GM18508 (cell line): ENCODE data around the gene TCF12.
"Not testable (repeated sequence)": the region's sequence is repeated elsewhere in the genome, so short reads cannot be mapped to it uniquely, and the experiment has no call there.

ENCODE experiments used
- ATAC-seq: cut with Tn5 transposase; IDR thresholded peaks from one replicate; pipeline ENCODE4 v1.9.1; 2021; ENCODE audit warnings: moderate number of reproducible peaks; ENCODE audit not compliant: insufficient read depth, unreplicated experiment

TCF12 gene

GRCh38 chr15:57082054-57082728 is 163.7 kb downstream of the TCF12 start:
- ATAC-seq = no peak

DNA sequence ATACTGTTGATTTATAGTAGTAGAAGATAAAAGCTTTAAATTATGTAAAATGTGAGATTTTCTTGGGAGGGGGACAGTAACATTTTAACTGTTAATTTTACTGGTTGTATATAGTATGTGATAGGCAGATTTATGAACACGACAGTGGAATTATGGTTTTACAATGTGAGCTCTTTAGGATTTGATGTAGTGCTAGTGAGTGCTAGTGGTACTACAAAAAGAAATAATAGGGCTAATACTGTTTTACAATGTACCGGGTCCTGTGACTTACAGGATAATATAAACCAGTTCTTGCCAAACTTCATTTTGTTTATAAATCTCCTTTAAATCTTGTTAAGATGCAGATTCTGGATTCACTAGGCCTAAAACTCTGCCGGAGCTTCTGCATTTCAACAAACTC is 165.7 kb downstream of the TCF12 start:
- ATAC-seq = no peak

GRCh38 chr15:57085267-57085666 is 166.8 kb downstream of the TCF12 start:
- no peak for ATAC-seq

DNA sequence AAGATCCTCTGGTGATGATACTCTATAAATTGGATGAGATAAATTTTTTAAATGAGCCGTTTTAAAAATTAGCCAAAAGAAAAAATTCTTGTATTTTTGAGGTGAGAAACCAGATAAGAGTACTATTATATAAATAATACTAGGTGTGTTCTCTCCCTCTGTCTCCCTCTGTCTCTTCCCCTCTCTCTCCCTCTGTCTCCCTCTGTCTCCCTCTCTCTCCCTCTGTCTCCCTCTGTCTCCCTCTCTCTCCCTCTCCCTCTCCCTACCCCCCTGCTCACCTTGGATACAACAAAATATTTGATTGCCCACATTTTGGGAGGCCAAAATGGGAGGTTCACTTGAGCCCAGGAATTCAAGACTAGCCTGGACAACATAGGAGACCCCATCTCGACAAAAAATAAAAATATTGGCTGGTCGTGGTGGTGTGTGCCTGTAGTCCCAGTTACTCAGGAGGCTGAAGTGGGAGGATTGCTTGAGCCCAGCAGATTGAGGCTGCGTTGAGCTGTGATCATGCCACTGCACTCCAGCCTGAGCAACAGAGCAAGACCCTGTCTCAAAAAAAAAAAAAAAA is 168.5 kb downstream of the TCF12 start:
- no peak for ATAC-seq

GRCh38 chr15:57089815-57090495 is 171.5 kb downstream of the TCF12 start:
- no peak for ATAC-seq

GRCh38 chr15:57090496-57090859 is 172.0 kb downstream of the TCF12 start:
- ATAC-seq = no peak

DNA sequence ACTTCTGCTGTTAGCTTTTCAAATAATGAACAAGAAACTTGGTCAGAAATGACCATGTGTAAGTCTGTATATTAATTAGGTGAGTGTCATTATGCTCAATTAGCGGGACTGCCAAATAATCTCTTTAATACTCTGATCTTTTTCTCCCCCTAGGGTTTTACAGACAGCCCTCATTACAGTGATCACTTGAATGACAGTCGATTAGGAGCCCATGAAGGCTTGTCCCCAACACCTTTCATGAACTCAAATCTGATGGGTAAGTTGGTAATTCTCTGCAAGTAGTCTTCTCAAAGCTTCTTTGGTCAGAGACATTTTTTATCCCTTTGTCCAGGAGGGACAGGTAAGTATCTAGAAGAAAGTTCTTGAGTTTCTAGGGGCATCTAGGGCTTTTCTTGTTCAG is 173.2 kb downstream of the TCF12 start:
- ATAC-seq = no peak

DNA sequence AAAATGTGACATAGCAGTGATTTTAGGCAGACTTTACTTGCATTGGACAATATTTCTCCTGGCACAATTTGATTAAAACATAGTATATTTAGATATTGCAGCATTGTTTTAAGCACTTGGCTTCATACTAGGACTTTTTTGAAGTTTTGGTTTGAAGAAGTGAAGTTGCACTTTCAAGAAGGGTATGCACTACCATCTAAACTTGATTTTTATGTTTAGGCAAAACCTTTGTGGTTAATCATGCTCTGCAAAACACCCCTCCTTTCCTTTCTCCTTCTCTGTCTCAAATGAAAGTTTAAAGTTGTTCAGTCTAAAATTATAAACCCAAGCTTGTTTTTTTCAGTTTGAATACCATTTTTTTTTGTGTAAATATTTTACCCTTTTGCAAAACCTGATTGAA is 173.8 kb downstream of the TCF12 start:
- no peak for ATAC-seq

DNA sequence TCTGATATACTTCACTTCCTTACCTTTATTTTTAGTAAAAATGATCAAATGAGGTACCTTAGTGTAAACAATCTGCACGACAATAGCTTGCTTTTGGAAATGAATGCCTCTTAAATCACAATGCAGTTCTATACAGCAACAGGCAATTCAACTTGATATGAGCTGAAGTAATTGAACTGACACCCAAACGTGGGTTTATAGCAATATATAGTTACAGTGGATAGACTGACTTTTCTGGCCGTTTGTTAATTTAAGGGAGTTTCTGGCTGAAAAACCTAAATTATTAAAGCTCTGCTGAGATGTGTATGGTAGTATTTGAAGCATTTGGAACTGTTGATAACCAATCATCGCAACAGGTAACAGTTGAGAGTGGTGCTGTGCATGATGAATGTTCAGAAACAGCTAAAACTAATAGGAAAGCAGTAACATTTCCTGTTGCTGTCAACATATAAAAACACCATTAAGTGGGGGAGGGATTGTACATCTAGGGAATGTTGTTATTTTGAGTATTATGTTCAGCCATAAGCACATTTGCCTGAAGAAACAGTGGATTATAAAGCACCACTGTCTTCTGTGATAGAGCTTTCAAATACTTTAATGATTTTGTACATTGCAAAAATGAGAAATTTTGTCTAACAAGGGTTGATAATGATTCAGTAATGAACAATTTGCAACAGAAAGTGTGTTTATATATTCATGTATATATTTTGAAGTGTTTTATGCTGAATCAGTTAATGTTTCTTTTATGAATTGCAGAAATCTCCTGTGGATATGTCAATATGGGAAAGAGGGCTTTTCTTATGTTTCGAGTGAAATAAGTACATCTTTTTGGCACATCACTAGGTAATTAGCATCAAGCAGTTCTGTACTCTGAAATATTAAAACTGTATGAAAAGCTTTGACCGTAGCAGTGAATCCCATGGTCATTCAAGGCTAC is 176.1 kb downstream of the TCF12 start:
- ATAC-seq = no peak

DNA sequence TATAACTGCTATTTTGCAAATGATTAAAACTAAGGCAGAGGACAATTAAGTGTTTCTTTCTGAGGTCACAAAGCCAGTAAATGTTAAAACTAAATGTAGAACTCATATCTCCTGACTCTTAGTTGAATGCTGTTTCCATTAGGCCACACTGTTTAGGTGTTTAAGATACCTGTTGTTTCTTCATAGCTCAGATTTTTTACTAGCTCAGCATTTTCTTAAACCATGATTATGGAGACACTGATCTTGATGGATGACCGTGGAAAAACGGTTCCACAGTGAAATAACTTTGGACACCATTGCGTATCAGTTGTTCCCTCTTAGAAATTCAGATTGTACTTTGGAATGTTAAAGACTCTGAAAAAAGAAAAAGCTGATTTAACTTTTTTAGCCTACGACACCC is 177.5 kb downstream of the TCF12 start:
- ATAC-seq = no peak

DNA sequence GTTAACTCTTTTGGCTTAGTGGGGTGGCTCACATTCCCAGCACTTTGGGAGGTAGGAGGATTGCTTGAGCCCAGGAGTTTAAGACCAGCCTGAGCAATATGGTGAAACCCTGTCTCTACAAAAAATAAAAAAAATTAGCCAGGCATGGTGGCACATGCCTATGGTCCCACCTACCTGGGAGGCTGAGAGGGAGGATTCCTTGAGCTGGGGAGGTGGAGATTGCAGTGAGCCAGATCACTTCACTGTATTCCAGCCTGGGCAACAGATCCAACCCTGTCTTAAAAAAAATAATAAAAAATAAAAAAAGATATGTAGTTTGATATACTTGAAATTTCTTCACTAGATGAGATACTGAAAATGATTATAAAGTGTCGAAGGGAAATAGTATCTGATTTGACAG is 178.8 kb downstream of the TCF12 start:
- ATAC-seq = no peak

GRCh38 chr15:57097919-57098543 is 179.6 kb downstream of the TCF12 start:
- ATAC-seq = not testable (repeated sequence)

- no peak for ATAC-seq
Observed at GRCh38 chr15:57098896-57099295, 180.5 kb downstream of the TCF12 start.

DNA sequence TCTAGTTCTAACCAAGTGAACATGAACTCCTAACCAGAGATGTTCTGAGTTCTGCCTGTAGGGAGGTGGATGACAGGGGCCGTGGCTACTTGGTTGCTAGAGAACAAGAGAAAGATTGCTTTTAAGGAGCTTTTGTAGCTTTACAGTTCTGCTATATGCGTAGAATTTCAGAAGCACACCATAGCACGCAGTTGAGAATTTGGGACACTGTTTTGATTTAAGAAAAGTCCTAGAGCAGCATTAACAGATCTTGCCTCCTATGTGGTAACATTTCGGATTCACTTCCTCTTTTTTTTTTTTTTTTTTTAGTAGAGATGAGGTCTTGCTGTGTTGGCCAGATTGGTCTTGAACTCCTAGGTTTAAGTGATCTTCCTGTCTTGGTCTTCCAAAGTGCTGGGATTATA is 181.7 kb downstream of the TCF12 start:
- ATAC-seq = no peak

DNA sequence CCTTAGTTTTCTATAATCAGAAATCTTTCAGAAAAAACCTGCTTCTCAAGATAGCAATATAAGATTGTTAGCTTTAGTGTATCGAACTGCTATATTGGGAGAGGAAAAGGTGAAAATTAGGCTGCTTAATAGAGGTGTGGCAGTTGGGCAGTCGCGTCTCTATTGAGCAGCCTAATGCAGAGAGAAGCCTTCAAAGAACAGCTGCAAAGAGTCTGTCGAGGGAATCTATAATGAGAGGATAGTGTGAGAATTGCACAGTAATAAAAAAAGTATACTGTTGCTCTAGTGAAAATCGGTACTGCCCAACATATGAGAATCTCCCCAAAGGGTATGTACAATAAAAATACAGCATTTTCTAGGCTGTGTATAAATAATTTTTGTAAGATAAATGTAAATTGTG is 184.4 kb downstream of the TCF12 start:
- ATAC-seq = no peak

- no peak for ATAC-seq
Observed at GRCh38 chr15:57108296-57108695, 189.9 kb downstream of the TCF12 start.

- ATAC-seq = no peak
Observed at GRCh38 chr15:57109005-57109404, 190.6 kb downstream of the TCF12 start.

- ATAC-seq = no peak
Observed at GRCh38 chr15:57111002-57111401, 192.6 kb downstream of the TCF12 start.

DNA sequence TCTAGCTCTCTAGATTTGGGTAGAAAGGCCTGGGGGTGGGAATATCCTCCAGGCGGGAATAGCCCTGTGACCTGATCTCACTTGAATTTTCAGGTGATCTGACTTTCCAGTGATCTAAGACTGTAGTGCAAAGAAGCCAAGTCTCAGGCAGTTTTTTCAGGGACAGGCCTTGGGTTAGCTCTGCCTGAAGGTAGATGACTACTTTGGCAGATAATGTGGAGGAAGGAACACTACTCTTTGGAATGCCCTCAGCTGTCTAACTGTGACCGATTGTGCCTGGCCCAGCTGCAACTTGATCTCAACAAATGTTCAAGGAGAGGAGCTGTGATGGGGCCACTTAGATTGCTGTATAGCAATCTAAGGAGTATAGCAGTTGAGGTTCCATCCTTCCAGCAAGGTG is 193.7 kb downstream of the TCF12 start:
- no peak for ATAC-seq

DNA sequence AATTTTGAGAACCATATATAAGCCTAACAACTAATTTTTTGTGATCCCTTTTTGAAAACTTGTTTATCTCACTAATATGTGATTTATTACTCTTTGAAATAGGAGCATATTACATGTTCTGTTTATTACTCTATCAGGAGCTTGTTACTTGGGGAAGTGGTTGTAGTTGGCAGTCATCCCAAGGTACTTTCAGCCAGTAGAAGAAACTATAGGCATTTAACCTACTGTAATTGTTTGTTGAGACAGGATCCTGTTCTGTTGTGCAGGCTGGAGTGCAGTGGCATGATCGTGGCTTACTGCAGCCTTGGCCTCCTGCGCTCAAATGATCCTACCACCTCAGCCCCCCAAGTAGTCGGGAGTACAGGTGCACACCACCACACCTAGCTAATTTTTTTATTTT is 195.6 kb downstream of the TCF12 start:
- no peak for ATAC-seq
